Stimulated activated effector memory CD8-positive, alpha-beta T cell treated with anti-CD3 and anti-CD28 coated beads, Interleukin-12 subunit alpha, Interleukin-12 subunit beta, amount 100 ng/mL, for 72 hours (primary cell): ENCODE results near the gene CD248.
A peak's percentile ranks its signal among the peaks of the same experiment; 100 is the strongest.
"Not testable (repeated sequence)": the region's sequence is repeated elsewhere in the genome, so short reads cannot be mapped to it uniquely, and the experiment has no call there.

Experiments
- ATAC-seq: fragments of 150-1000 bp; cut with Tn5 transposase; 2 replicates; pipeline ENCODE4 v1.10.0; 2021
- DNase-seq, 2 donors: peaks; one replicate each; pipeline ENCODE4 v3.0.0; 2021 to 2022; ENCODE audit warnings: low spot score in 2 of 2
- H3K27ac Mint-ChIP-seq: one replicate; pipeline ENCODE4 v1.8.0; 2022; ENCODE audit warnings: mild to moderate bottlenecking, mixed read lengths
- H3K36me3 Mint-ChIP-seq: one replicate; pipeline ENCODE4 v1.8.0; 2022; ENCODE audit warnings: mild to moderate bottlenecking, mixed read lengths
- H3K4me1 Mint-ChIP-seq: one replicate; pipeline ENCODE4 v1.8.0; 2022; ENCODE audit warnings: mixed read lengths
- H3K4me3 Mint-ChIP-seq: one replicate; pipeline ENCODE4 v1.8.0; 2022; ENCODE audit warnings: mild to moderate bottlenecking, mixed read lengths
- H3K9me3 Mint-ChIP-seq: one replicate; pipeline ENCODE4 v1.8.0; 2022; ENCODE audit warnings: mixed read lengths

Gene CD248

GRCh38 chr11:66326261-66327111 lies 9.6 kb upstream of the CD248 start:
- Mint-ChIP-seq H3K9me3 (no peaks in the 10 kb centered on the region), H3K4me3 (peak overlapping the region; percentile 19), H3K27ac (peak overlapping the region; percentile 86), H3K4me1 (peaks cover 58% of the 10 kb centered on the region), H3K36me3 (no peaks in the 10 kb centered on the region)
- ATAC-seq (peak; percentile 3), DNase-seq (peak in 1 of 2 donors; percentile 59)

- peak overlapping the region; percentile 86 for H3K27ac Mint-ChIP-seq
- no peak for ATAC-seq
- peaks cover 58% of the 10 kb centered on the region for H3K4me1 Mint-ChIP-seq
- no peak for DNase-seq
- no peaks in the 10 kb centered on the region for H3K9me3 Mint-ChIP-seq
- H3K4me3 Mint-ChIP-seq: no peak overlapping the region
- H3K36me3 Mint-ChIP-seq: no peaks in the 10 kb centered on the region
Measured at GRCh38 chr11:66325263-66325671, 8.4 kb upstream of the CD248 start.

- ATAC-seq (no peak), DNase-seq (no peak)
- no peaks in the 10 kb centered on the region for H3K36me3 Mint-ChIP-seq
- H3K27ac Mint-ChIP-seq: peak overlapping the region; percentile 37
- peaks cover 58% of the 10 kb centered on the region for H3K4me1 Mint-ChIP-seq
- no peak overlapping the region for H3K4me3 Mint-ChIP-seq
- no peaks in the 10 kb centered on the region for H3K9me3 Mint-ChIP-seq
Measured at GRCh38 chr11:66324664-66325063, 7.8 kb upstream of the CD248 start.

GRCh38 chr11:66323684-66324083 lies 6.8 kb upstream of the CD248 start:
- Mint-ChIP-seq H3K36me3 (no peaks in the 10 kb centered on the region), H3K9me3 (no peaks in the 10 kb centered on the region), H3K4me1 (peaks cover 64% of the 10 kb centered on the region), H3K27ac (no peak overlapping the region), H3K4me3 (no peak overlapping the region)
- DNase-seq (no peak), ATAC-seq (no peak)

- Mint-ChIP-seq H3K36me3 (no peaks in the 10 kb centered on the region), H3K4me1 (peaks cover 64% of the 10 kb centered on the region), H3K4me3 (no peak overlapping the region), H3K9me3 (no peaks in the 10 kb centered on the region), H3K27ac (no peak overlapping the region)
- DNase-seq: no peak
- no peak for ATAC-seq
Measured at GRCh38 chr11:66322732-66323427, 6.0 kb upstream of the CD248 start.

GRCh38 chr11:66321606-66322005 lies 4.8 kb upstream of the CD248 start:
- H3K27ac Mint-ChIP-seq: no peak overlapping the region
- H3K9me3 Mint-ChIP-seq: no peaks in the 10 kb centered on the region
- no peak overlapping the region for H3K4me3 Mint-ChIP-seq
- no peaks in the 10 kb centered on the region for H3K36me3 Mint-ChIP-seq
- peaks cover 62% of the 10 kb centered on the region for H3K4me1 Mint-ChIP-seq
- DNase-seq: no peak
- ATAC-seq: no peak

GRCh38 chr11:66320748-66321147 lies 3.9 kb upstream of the CD248 start:
- H3K27ac Mint-ChIP-seq, ATAC-seq, H3K9me3 Mint-ChIP-seq, H3K4me3 Mint-ChIP-seq, H3K36me3 Mint-ChIP-seq, DNase-seq: not testable (repeated sequence)
- peaks cover 57% of the 10 kb centered on the region for H3K4me1 Mint-ChIP-seq

GRCh38 chr11:66320289-66320688 lies 3.4 kb upstream of the CD248 start:
- not testable (repeated sequence) for H3K36me3 Mint-ChIP-seq, DNase-seq, H3K9me3 Mint-ChIP-seq, ATAC-seq, H3K27ac Mint-ChIP-seq, H3K4me3 Mint-ChIP-seq
- H3K4me1 Mint-ChIP-seq: peaks cover 59% of the 10 kb centered on the region

- Mint-ChIP-seq H3K4me1 (peaks cover 66% of the 10 kb centered on the region), H3K27ac (peak overlapping the region; percentile 88), H3K4me3 (peak overlapping the region; percentile 46), H3K9me3 (no peaks in the 10 kb centered on the region), H3K36me3 (no peaks in the 10 kb centered on the region)
- DNase-seq: no peak
- no peak for ATAC-seq
Measured at GRCh38 chr11:66318600-66318970, 1.7 kb upstream of the CD248 start.

- DNase-seq (peak in 1 of 2 donors; percentile 65), ATAC-seq (peak; percentile 69)
- H3K36me3 Mint-ChIP-seq: no peaks in the 10 kb centered on the region
- H3K4me1 Mint-ChIP-seq: peaks cover 60% of the 10 kb centered on the region
- H3K9me3 Mint-ChIP-seq: no peaks in the 10 kb centered on the region
- peak overlapping the region; percentile 88 for H3K27ac Mint-ChIP-seq
- peak overlapping the region; percentile 46 for H3K4me3 Mint-ChIP-seq
Measured at GRCh38 chr11:66317723-66318599, 1.1 kb upstream of the CD248 start.

GRCh38 chr11:66317322-66317722 lies 478 bp upstream of the CD248 start:
- DNase-seq (peak in 1 of 2 donors; percentile 66), ATAC-seq (peak; percentile 11)
- Mint-ChIP-seq H3K4me1 (peaks cover 56% of the 10 kb centered on the region), H3K36me3 (no peaks in the 10 kb centered on the region), H3K4me3 (peak overlapping the region; percentile 46), H3K9me3 (no peaks in the 10 kb centered on the region), H3K27ac (peak overlapping the region; percentile 63)

- ATAC-seq: no peak
- H3K4me3 Mint-ChIP-seq: peak overlapping the region; percentile 88
Measured at GRCh38 chr11:66315921-66316811, 678 bp downstream of the CD248 start.

GRCh38 chr11:66315498-66315885 lies 1.4 kb downstream of the CD248 start:
- H3K4me3 Mint-ChIP-seq: peak overlapping the region; percentile 88
- peaks cover 61% of the 10 kb centered on the region for H3K4me1 Mint-ChIP-seq
- H3K27ac Mint-ChIP-seq: peak overlapping the region; percentile 81
- DNase-seq (no peak), ATAC-seq (no peak)
- H3K9me3 Mint-ChIP-seq: no peaks in the 10 kb centered on the region
- no peaks in the 10 kb centered on the region for H3K36me3 Mint-ChIP-seq

More at GRCh38 chr11:66315921-66316811, 678 bp downstream of the CD248 start:
- H3K9me3 Mint-ChIP-seq: no peaks in the 10 kb centered on the region
- H3K36me3 Mint-ChIP-seq: no peaks in the 10 kb centered on the region
- H3K27ac Mint-ChIP-seq: peak overlapping the region; percentile 81
- peaks cover 61% of the 10 kb centered on the region for H3K4me1 Mint-ChIP-seq
- DNase-seq: no peak
